SK-N-SH (cell line): ENCODE data around the gene CDK13.

ENCODE experiments used
- REST ChIP-seq: IDR thresholded peaks from 2 replicates; pipeline ENCODE4 v1.6.1; 2012; ENCODE audit warnings: mild to moderate bottlenecking, low read depth, low read length, moderate library complexity
- TAF1 ChIP-seq: IDR thresholded peaks from 2 replicates; pipeline ENCODE4 v1.6.1; 2012; ENCODE audit warnings: low read depth, mild to moderate bottlenecking, low read length, moderate library complexity, borderline replicate concordance
- TF ChIP-seq, protein P1 (sequence below): fragments of 200-600 bp; sonication (generic); IDR thresholded peaks from 2 replicates; pipeline ENCODE4 v1.6.1; 2017; ENCODE audit warnings: antibody characterized with exemption, mild to moderate bottlenecking, moderate library complexity

GRCh38 chr7:40024048-40024447 is 74.0 kb downstream of the CDK13 start:
- TF ChIP-seq, protein P1, sequence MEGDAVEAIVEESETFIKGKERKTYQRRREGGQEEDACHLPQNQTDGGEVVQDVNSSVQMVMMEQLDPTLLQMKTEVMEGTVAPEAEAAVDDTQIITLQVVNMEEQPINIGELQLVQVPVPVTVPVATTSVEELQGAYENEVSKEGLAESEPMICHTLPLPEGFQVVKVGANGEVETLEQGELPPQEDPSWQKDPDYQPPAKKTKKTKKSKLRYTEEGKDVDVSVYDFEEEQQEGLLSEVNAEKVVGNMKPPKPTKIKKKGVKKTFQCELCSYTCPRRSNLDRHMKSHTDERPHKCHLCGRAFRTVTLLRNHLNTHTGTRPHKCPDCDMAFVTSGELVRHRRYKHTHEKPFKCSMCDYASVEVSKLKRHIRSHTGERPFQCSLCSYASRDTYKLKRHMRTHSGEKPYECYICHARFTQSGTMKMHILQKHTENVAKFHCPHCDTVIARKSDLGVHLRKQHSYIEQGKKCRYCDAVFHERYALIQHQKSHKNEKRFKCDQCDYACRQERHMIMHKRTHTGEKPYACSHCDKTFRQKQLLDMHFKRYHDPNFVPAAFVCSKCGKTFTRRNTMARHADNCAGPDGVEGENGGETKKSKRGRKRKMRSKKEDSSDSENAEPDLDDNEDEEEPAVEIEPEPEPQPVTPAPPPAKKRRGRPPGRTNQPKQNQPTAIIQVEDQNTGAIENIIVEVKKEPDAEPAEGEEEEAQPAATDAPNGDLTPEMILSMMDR = no peak
- TF ChIP-seq TAF1 (no peak), REST (no peak)
